Keratinocyte (primary cell): ENCODE data around the gene TIFAB. TPM values are rescaled to one million over a fixed set of nuclear protein-coding genes. Genes with fewer than 3 reads are reported as not detected.

Experiments used
- DNase-seq: peaks from one replicate; pipeline ENCODE4 v3.0.0-alpha.2; 2011; ENCODE audit warnings: low read depth, missing footprints, low spot score
- FAIRE-seq: peaks from 2 replicates; lab custom pipeline; 2011; peaks lifted over from hg19 to GRCh38; lab: Jason Lieb, UNC
- H2AFZ ChIP-seq: 2 replicates; pipeline ENCODE4 v1.6.0; 2012; ENCODE audit warnings: low read length, control low read depth, inconsistent platforms; ENCODE audit not compliant: control insufficient read depth
- H3K27ac ChIP-seq: 2 replicates; pipeline ENCODE4 v1.5.1; 2011; ENCODE audit warnings: low read length; ENCODE audit not compliant: control insufficient read depth, insufficient read depth
- H3K27me3 ChIP-seq: 3 replicates; pipeline ENCODE4 v1.6.0; 2011; ENCODE audit warnings: low read length; ENCODE audit not compliant: control insufficient read depth, insufficient read depth; ENCODE audit errors: extremely low read depth
- H3K36me3 ChIP-seq, 2 experiments: 2 replicates in 1 of 2; 3 replicates in 1 of 2; pipeline ENCODE4 v1.5.1; 2011; ENCODE audit warnings: low read length in 2 of 2, mild to moderate bottlenecking in 1 of 2; ENCODE audit not compliant: control insufficient read depth in 2 of 2, insufficient read depth in 2 of 2; ENCODE audit errors: extremely low read depth in 1 of 2
- H3K4me1 ChIP-seq: 3 replicates; pipeline ENCODE4 v1.5.1; 2011; ENCODE audit warnings: low read length; ENCODE audit not compliant: control insufficient read depth, insufficient read depth; ENCODE audit errors: extremely low read depth
- H3K4me2 ChIP-seq: 3 replicates; pipeline ENCODE4 v1.6.0; 2011; ENCODE audit warnings: low read depth, low read length; ENCODE audit not compliant: control insufficient read depth, insufficient read depth; ENCODE audit errors: extremely low read depth
- H3K4me3 ChIP-seq, 3 experiments: fragments of 200-600 bp in 1 of 3; sonication (generic) in 1 of 3; 2 replicates in 2 of 3; 3 replicates in 1 of 3; pipeline ENCODE4 v1.5.1; 2011 to 2016; ENCODE audit warnings: low read length in 3 of 3, mild to moderate bottlenecking in 3 of 3, control low read depth in 2 of 3, inconsistent platforms in 1 of 3, low read depth in 1 of 3, mixed read lengths in 1 of 3, mixed run types in 1 of 3, moderate library complexity in 1 of 3; ENCODE audit not compliant: control insufficient read depth in 2 of 3, insufficient read depth in 2 of 3; ENCODE audit errors: extremely low read depth in 1 of 3
- H3K79me2 ChIP-seq: 2 replicates; pipeline ENCODE4 v1.6.0; 2012; ENCODE audit warnings: low read length; ENCODE audit not compliant: control insufficient read depth, insufficient read depth
- H3K9ac ChIP-seq: 3 replicates; pipeline ENCODE4 v1.6.0; 2011; ENCODE audit warnings: low read length; ENCODE audit not compliant: control insufficient read depth, insufficient read depth; ENCODE audit errors: extremely low read depth
- H3K9me1 ChIP-seq: 3 replicates; pipeline ENCODE4 v1.6.0; 2011; ENCODE audit warnings: low read length; ENCODE audit not compliant: control insufficient read depth, insufficient read depth; ENCODE audit errors: extremely low read depth
- H3K9me3 ChIP-seq: 2 replicates; pipeline ENCODE4 v1.5.1; 2012; ENCODE audit warnings: low read depth, low read length; ENCODE audit not compliant: control insufficient read depth
- H4K20me1 ChIP-seq: 3 replicates; pipeline ENCODE4 v1.6.0; 2011; ENCODE audit warnings: low read length; ENCODE audit not compliant: control insufficient read depth, insufficient read depth; ENCODE audit errors: extremely low read depth
- CTCF ChIP-seq, 3 experiments: IDR thresholded peaks in 1 of 3; conservative IDR thresholded peaks in 1 of 3; optimal IDR thresholded peaks in 1 of 3; 2 replicates in 2 of 3; 3 replicates in 1 of 3; pipeline versions ENCODE3 to v1.5.1; 2011; ENCODE audit warnings: low read length in 3 of 3, mild to moderate bottlenecking in 3 of 3, moderate library complexity in 2 of 3, control low read depth in 1 of 3, inconsistent platforms in 1 of 3; ENCODE audit not compliant: insufficient read depth in 2 of 3; ENCODE audit errors: extremely low read depth in 1 of 3
- EZH2 ChIP-seq: IDR thresholded peaks from one replicate; pipeline ENCODE4 v1.6.1; 2012; ENCODE audit warnings: inconsistent platforms, mild to moderate bottlenecking, low read length, moderate library complexity
- dilution Hi-C: fragments of 300-500 bp; cut with MboI; formaldehyde crosslinking; loops from one replicate; pipeline ENCODE4 v1.7.0; 2020; ENCODE audit warnings: low sequenced_read_pairs; ENCODE audit not compliant: extremely low pct_ligation_motif_present
- polyA plus RNA-seq, 5 experiments: library from polyadenylated mRNA; depleted of rRNA in 3 of 5; stranded (reverse) in 3 of 5; stranded (forward) in 1 of 5; unstranded in 1 of 5; fragments of >200 nt; gene quantifications; 1 replicate in 1 of 5; 2 replicates in 3 of 5; 3 replicates in 1 of 5; pipeline versions ENCODE4 v1.2.1 to v1.2.3, GENCODE V29; 2011 to 2012; ENCODE audit warnings: missing spikeins in 2 of 5, low read depth in 1 of 5, low replicate concordance in 1 of 5

TIFAB gene
- polyA plus RNA-seq, 1 donor (not counting 4 experiments of a cell fraction or from before 2014, with no cell fraction given): not detected

- no peaks in the 10 kb centered on the region for H3K9me3 ChIP-seq
- no peaks in the 10 kb centered on the region for H3K4me1 ChIP-seq
- DNase-seq (no peak), FAIRE-seq (no peak)
- no peak overlapping the region for H3K27ac ChIP-seq
- H3K79me2 ChIP-seq: no peaks in the 10 kb centered on the region
- no peak for TF ChIP-seq CTCF (optimal IDR thresholded peaks at IDR 0.05 in 1 of 3, IDR thresholded peaks at IDR 0.05 in 1 of 3, conservative IDR thresholded peaks at IDR 0.05 in 1 of 3; ENCODE audit: extremely low read depth in 1 of 3, insufficient read depth in 2 of 3, low read length in 3 of 3)
- no peak for TF ChIP-seq EZH2
- peaks cover 23% of the 10 kb centered on the region for H3K27me3 ChIP-seq
- no peaks in the 10 kb centered on the region for H4K20me1 ChIP-seq
- no peak overlapping the region for H3K4me3 ChIP-seq
- H3K36me3 ChIP-seq: no peaks in the 10 kb centered on the region
- no peaks in the 10 kb centered on the region for H3K9me1 ChIP-seq
- H3K9ac ChIP-seq: no peak overlapping the region
- H2AFZ ChIP-seq: no peak overlapping the region
- dilution Hi-C loops: no loop called here
- no peak overlapping the region for H3K4me2 ChIP-seq
Measured at GRCh38 chr5:135445306-135445985, 6.7 kb downstream of the TIFAB start.

GRCh38 chr5:135444881-135445280 is 7.3 kb downstream of the TIFAB start:
- no peak for DNase-seq
- no peaks in the 10 kb centered on the region for H3K4me1 ChIP-seq
- peaks cover 17% of the 10 kb centered on the region for H3K27me3 ChIP-seq
- no peaks in the 10 kb centered on the region for H4K20me1 ChIP-seq
- dilution Hi-C loops: no loop called here
- TF ChIP-seq EZH2 (no peak), CTCF (optimal IDR thresholded peaks at IDR 0.05 in 1 of 3, IDR thresholded peaks at IDR 0.05 in 1 of 3, conservative IDR thresholded peaks at IDR 0.05 in 1 of 3; ENCODE audit: extremely low read depth in 1 of 3, insufficient read depth in 2 of 3, low read length in 3 of 3) (no peak)
- no peak overlapping the region for H3K27ac ChIP-seq
- no peak overlapping the region for H2AFZ ChIP-seq
- H3K9ac ChIP-seq: no peak overlapping the region
- no peak overlapping the region for H3K4me3 ChIP-seq
- H3K79me2 ChIP-seq: no peaks in the 10 kb centered on the region
- no peak for FAIRE-seq
- H3K36me3 ChIP-seq: no peaks in the 10 kb centered on the region
- no peaks in the 10 kb centered on the region for H3K9me1 ChIP-seq
- no peaks in the 10 kb centered on the region for H3K9me3 ChIP-seq
- no peak overlapping the region for H3K4me2 ChIP-seq
